ENCODE measurements around the gene GLT8D1.

GRCh38 chr3:52743721-52744120, 38.1 kb upstream of the GLT8D1 start:
- TF ChIP-seq CTCF (IDR thresholded peaks at IDR 0.05; ENCODE audit: low read depth, low read length), result no peak
- TF ChIP-seq POLR2A (IDR thresholded peaks at IDR 0.05; ENCODE audit: extremely low read depth, insufficient read length), result no peak

All from NB4 (cell line).